Uterus (tissue), 2 donors: ENCODE data around the gene KRTAP2-3.

Experiments
- CTCF ChIP-seq, 4 experiments: fragments of 200-600 bp in 2 of 4; fragments of 450-650 bp in 2 of 4; sonication (generic) in 2 of 4; IDR thresholded peaks; one replicate each; pipeline ENCODE4 v1.5.1; 2016 to 2019; ENCODE audit warnings: antibody characterized with exemption in 4 of 4, mild to moderate bottlenecking in 2 of 4, moderate library complexity in 1 of 4
- POLR2A ChIP-seq, 2 donors: fragments of 450-650 bp; IDR thresholded peaks; one replicate each; pipeline ENCODE4 v1.6.1; 2016; ENCODE audit warnings: antibody characterized with exemption in 2 of 2, mild to moderate bottlenecking in 1 of 2, moderate library complexity in 1 of 2

- no peak for TF ChIP-seq CTCF (IDR thresholded peaks at IDR 0.05)
- TF ChIP-seq POLR2A (IDR thresholded peaks at IDR 0.05): no peak
Observed at GRCh38 chr17:41016578-41017215, 43.2 kb downstream of the KRTAP2-3 start.
